Measurements from ENCODE around the gene SMG1. TPM values are rescaled to one million over a fixed set of nuclear protein-coding genes. Genes with fewer than 3 reads are reported as not detected.

The SMG1 gene
- total RNA-seq, 1 donor: 88.5 TPM

- H3K4me3 ChIP-seq (ENCODE audit: low read depth, low read length): no peak overlapping the region
- no peak for DNase-seq (ENCODE audit: low read depth)
- TF ChIP-seq CTCF (IDR thresholded peaks at IDR 0.05; ENCODE audit: insufficient read depth, low read depth, low read length): no peak
Observed at GRCh38 chr16:18832006-18832405, 94.2 kb downstream of the SMG1 start.

DNA sequence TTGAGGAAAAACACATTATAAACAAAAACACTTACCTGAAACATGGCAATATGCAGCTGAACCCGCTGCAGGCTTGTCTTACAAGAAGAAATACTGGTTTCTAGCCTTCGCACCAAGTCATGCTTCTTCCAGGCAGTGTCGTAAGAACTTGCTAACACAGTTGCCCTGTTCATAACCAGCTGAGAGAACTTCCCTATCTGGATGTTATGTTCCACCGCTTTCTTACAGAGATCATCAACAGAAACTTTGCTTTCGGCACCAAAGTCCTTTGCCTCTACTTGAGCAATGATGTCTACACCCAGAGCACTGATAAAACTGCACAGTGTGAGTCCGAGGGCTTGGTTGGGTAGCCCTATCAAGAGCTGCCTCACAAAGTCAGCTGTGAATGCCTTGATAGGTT lies 97.0 kb downstream of the SMG1 start:
- no peak for DNase-seq (ENCODE audit: low read depth)
- H3K4me3 ChIP-seq (ENCODE audit: low read depth, low read length): no peak overlapping the region
- no peak for TF ChIP-seq CTCF (IDR thresholded peaks at IDR 0.05; ENCODE audit: insufficient read depth, low read depth, low read length)

GRCh38 chr16:18827890-18828289 lies 98.3 kb downstream of the SMG1 start:
- TF ChIP-seq CTCF (IDR thresholded peaks at IDR 0.05; ENCODE audit: insufficient read depth, low read depth, low read length): no peak
- no peak for DNase-seq (ENCODE audit: low read depth)

DNA sequence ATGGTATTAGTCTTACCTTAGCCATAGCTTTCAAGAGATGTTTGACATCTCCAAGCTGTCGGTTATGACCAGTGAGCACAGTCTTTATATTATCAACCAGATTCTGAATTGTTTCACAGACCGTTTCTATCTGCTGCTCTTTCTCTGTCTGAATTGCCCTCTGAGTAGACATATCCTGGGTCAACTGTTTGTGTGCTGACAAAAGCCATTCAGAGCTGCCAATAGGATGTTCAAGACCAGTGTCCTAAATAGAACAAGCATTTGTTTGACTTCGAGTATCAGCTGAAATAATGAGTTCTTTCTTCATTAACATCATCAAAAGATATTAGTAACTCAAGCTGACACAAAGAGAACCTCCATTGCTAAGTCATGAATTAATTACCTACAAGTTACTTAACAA lies 109.9 kb downstream of the SMG1 start:
- no peak for TF ChIP-seq CTCF (IDR thresholded peaks at IDR 0.05; ENCODE audit: insufficient read depth, low read depth, low read length)
- no peak overlapping the region for H3K4me3 ChIP-seq (ENCODE audit: low read depth, low read length)
- no peak for DNase-seq (ENCODE audit: low read depth)

More at GRCh38 chr16:18827890-18828289, 98.3 kb downstream of the SMG1 start:
- H3K4me3 ChIP-seq (ENCODE audit: low read depth, low read length): no peak overlapping the region

DNA sequence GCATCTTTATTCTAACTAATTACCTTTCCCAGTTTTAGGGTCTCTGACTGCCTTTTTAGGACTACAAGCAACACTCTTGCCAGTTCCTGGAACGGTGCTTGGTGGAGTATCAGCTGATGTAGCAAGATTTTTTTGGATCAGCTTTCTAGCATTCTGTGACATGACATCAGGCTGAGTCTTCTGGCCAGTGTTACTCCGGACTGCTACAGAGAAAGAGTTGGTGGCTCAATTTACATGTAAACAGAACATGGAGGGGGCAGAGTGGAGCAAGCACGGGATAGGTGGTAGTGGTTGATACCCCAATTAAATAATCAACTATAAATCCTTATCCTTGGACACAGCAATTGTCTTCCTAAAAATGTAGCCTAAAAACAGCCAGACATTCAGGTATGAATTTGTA lies 114.3 kb downstream of the SMG1 start:
- no peak overlapping the region for H3K4me3 ChIP-seq (ENCODE audit: low read depth, low read length)
- no peak for DNase-seq (ENCODE audit: low read depth)
- no peak for TF ChIP-seq CTCF (IDR thresholded peaks at IDR 0.05; ENCODE audit: insufficient read depth, low read depth, low read length)

DNA sequence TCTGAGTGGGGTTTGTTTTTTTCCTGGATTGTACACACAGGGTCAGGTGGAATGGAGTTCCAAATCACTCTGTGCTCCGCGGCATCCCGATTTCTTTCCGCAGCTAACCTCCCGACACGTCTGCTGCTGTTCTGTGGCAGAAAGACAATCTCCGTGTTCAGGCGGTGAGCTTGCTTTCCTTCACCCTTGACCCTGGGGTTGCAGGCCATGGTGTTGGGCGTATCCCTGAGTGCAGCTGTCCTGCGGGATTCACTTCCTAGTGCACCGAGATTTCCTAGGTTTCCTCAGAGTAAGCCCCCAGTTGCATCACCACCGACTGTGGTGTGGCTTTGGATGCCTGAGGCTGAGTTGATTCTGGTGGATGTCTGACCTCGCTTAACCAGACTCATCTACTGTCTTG lies 117.0 kb downstream of the SMG1 start:
- TF ChIP-seq CTCF (IDR thresholded peaks at IDR 0.05; ENCODE audit: insufficient read depth, low read depth, low read length): no peak
- DNase-seq (ENCODE audit: low read depth): no peak
- no peak overlapping the region for H3K4me3 ChIP-seq (ENCODE audit: low read depth, low read length)

DNA sequence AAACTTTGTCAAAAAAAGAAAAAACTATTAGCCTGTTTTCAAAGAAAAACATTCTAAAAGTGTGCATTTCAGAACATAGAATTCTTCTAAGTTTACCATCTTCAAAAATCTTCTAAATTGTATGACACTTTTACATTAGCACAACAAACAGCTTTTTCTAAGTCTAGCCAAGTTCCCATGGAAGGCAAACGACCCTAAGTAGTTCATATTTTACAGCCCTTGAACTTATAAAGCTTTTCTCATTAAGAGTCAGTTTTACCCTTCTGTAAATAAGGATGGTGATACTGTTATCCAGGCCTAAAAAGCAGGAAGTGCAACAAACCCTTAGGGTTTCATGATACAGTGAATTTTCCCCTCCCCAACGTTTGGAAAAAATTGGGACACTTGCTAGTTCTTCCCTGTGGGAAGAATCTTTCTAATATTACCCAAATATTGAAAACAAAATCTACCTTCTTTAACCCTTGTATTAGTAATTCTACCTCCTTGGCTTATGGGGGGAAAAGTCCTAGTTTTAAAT lies 120.9 kb downstream of the SMG1 start:
- TF ChIP-seq CTCF (IDR thresholded peaks at IDR 0.05; ENCODE audit: insufficient read depth, low read depth, low read length): no peak

More for the DNA sequence above, 120.9 kb downstream of the SMG1 start:
- no peak for DNase-seq (ENCODE audit: low read depth)
- H3K4me3 ChIP-seq (ENCODE audit: low read depth, low read length): no peak overlapping the region

Measured in fibroblast of villous mesenchyme (primary cell).